Measurements from ENCODE around the gene FMNL2.

DNA sequence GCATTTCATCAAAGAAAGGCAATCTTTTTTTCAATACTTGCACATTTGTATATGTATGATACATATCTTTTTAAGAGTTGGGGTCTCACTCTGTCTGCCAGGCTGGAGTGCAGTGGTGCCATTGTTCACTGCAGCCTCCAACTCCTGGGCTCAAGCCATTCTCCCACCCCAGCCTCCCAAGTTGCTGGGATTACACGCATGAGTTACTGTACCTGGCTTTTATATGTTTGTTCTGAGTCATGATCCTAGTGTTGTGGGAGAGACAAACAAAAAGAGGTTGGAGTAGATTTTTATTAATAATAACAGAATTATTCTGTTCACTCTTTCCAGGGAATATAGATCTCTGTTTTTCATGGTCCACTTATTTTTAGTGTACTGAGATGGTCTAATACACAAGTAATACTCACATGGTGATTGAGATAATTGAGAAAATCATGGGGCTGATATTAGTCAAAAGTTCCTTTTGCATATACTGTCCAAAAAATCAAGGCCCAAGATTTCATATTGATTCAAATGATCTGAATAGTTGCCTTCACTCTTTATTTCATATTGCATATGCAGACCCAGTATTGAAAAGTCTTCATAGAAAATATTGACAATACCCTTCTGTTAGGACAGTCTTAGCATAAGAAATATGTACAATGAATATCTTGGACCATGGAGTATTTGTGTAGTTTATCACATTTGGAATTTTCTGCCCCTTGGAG lies 138.3 kb downstream of the FMNL2 start:
- TF ChIP-seq, protein P1, sequence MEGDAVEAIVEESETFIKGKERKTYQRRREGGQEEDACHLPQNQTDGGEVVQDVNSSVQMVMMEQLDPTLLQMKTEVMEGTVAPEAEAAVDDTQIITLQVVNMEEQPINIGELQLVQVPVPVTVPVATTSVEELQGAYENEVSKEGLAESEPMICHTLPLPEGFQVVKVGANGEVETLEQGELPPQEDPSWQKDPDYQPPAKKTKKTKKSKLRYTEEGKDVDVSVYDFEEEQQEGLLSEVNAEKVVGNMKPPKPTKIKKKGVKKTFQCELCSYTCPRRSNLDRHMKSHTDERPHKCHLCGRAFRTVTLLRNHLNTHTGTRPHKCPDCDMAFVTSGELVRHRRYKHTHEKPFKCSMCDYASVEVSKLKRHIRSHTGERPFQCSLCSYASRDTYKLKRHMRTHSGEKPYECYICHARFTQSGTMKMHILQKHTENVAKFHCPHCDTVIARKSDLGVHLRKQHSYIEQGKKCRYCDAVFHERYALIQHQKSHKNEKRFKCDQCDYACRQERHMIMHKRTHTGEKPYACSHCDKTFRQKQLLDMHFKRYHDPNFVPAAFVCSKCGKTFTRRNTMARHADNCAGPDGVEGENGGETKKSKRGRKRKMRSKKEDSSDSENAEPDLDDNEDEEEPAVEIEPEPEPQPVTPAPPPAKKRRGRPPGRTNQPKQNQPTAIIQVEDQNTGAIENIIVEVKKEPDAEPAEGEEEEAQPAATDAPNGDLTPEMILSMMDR (tag by site-specific recombination; IDR thresholded peaks at IDR 0.05) = no peak
- TF ChIP-seq ZNF302 (tag by site-specific recombination; IDR thresholded peaks at IDR 0.05; ENCODE audit: low read depth) (no peak), OVOL3 (tag by site-specific recombination; IDR thresholded peaks at IDR 0.05) (no peak), ZSCAN18 (tag by site-specific recombination; IDR thresholded peaks at IDR 0.05) (no peak), SETDB1 (IDR thresholded peaks at IDR 0.05; ENCODE audit: insufficient read length, low read length) (no peak), ZNF707 (tag by site-specific recombination; IDR thresholded peaks at IDR 0.05) (no peak), ZBTB49 (tag by site-specific recombination; IDR thresholded peaks at IDR 0.05; ENCODE audit: low read depth) (no peak), ZBTB1 (tag by site-specific recombination; IDR thresholded peaks at IDR 0.05) (no peak), ZNF501 (tag by site-specific recombination; IDR thresholded peaks at IDR 0.05) (no peak), ZNF121 (tag by site-specific recombination; IDR thresholded peaks at IDR 0.05) (no peak), ZFP37 (tag by site-specific recombination; IDR thresholded peaks at IDR 0.05) (no peak), GLI2 (tag by site-specific recombination; IDR thresholded peaks at IDR 0.05; ENCODE audit: borderline replicate concordance, low read depth) (no peak)
- TF ChIP-seq, protein P2, sequence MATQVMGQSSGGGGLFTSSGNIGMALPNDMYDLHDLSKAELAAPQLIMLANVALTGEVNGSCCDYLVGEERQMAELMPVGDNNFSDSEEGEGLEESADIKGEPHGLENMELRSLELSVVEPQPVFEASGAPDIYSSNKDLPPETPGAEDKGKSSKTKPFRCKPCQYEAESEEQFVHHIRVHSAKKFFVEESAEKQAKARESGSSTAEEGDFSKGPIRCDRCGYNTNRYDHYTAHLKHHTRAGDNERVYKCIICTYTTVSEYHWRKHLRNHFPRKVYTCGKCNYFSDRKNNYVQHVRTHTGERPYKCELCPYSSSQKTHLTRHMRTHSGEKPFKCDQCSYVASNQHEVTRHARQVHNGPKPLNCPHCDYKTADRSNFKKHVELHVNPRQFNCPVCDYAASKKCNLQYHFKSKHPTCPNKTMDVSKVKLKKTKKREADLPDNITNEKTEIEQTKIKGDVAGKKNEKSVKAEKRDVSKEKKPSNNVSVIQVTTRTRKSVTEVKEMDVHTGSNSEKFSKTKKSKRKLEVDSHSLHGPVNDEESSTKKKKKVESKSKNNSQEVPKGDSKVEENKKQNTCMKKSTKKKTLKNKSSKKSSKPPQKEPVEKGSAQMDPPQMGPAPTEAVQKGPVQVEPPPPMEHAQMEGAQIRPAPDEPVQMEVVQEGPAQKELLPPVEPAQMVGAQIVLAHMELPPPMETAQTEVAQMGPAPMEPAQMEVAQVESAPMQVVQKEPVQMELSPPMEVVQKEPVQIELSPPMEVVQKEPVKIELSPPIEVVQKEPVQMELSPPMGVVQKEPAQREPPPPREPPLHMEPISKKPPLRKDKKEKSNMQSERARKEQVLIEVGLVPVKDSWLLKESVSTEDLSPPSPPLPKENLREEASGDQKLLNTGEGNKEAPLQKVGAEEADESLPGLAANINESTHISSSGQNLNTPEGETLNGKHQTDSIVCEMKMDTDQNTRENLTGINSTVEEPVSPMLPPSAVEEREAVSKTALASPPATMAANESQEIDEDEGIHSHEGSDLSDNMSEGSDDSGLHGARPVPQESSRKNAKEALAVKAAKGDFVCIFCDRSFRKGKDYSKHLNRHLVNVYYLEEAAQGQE (tag by site-specific recombination; IDR thresholded peaks at IDR 0.05) = no peak

Data from HEK293 (cell line).